Endothelial cell of umbilical vein (primary cell): ENCODE results near the gene ATP8A2. TPM values are rescaled to one million over a fixed set of nuclear protein-coding genes. Genes with fewer than 3 reads are reported as not detected.

Source experiments
- BruUV-seq: library from RNA; stranded (reverse); fragments of 400-500 nt; replicated peaks from 2 replicates; lab custom pipeline; 2021; lab: Mats Ljungman, UMichigan
- CTCF ChIA-PET: fragments of 300-600, 350-600 bp; sonication (Branson Sonifier 250); formaldehyde crosslinking; loops from one replicate; lab custom pipeline; 2021; ENCODE audit warnings: antibody characterized with exemption, inconsistent platforms; lab: Charles Lee
- POLR2A ChIA-PET: fragments of 300-600, 350-600 bp; sonication (Branson Sonifier 250); formaldehyde crosslinking; loops from one replicate; lab custom pipeline; 2021; ENCODE audit warnings: antibody characterized with exemption, inconsistent platforms; lab: Charles Lee
- DNase-seq: peaks from one replicate; pipeline ENCODE4 v3.0.0-alpha.2; 2011; ENCODE audit warnings: low read depth, low spot score
- FAIRE-seq: peaks from 2 replicates; lab custom pipeline; 2011; peaks lifted over from hg19 to GRCh38; lab: Jason Lieb, UNC
- H2AFZ ChIP-seq: 2 replicates; pipeline ENCODE4 v1.6.0; 2012; ENCODE audit warnings: low read depth, low read length, control low read depth, inconsistent platforms
- H3K27ac ChIP-seq: 2 replicates; pipeline ENCODE4 v1.5.1; 2011; ENCODE audit warnings: low read depth, mild to moderate bottlenecking, control low read depth, low read length, moderate library complexity; ENCODE audit not compliant: insufficient read depth
- H3K27me3 ChIP-seq, 2 experiments: 2 replicates each; pipeline versions ENCODE4 v1.6.0 to v1.6.1; 2011; ENCODE audit warnings: low read length in 2 of 2, mixed read lengths in 1 of 2; ENCODE audit not compliant: control insufficient read depth in 2 of 2, insufficient read depth in 2 of 2
- H3K36me3 ChIP-seq, 2 experiments: 2 replicates in 1 of 2; 3 replicates in 1 of 2; pipeline ENCODE4 v1.5.1; 2011; ENCODE audit warnings: low read length in 2 of 2, mild to moderate bottlenecking in 1 of 2, moderate library complexity in 1 of 2; ENCODE audit not compliant: control insufficient read depth in 2 of 2, insufficient read depth in 2 of 2; ENCODE audit errors: extremely low read depth in 1 of 2
- H3K4me1 ChIP-seq: 3 replicates; pipeline ENCODE4 v1.5.1; 2011; ENCODE audit warnings: mild to moderate bottlenecking, low read length; ENCODE audit not compliant: control insufficient read depth, insufficient read depth; ENCODE audit errors: extremely low read depth
- H3K4me2 ChIP-seq: 2 replicates; pipeline ENCODE4 v1.6.1; 2011; ENCODE audit warnings: low read length, control low read depth, mixed read lengths; ENCODE audit not compliant: insufficient read depth
- H3K4me3 ChIP-seq, 3 experiments: fragments of 200-600 bp in 1 of 3; sonication (generic), shearing (Covaris generic) in 1 of 3; replicated peaks in 1 of 3; 2 replicates each; pipeline ENCODE4 v1.5.1; 2011 to 2016; ENCODE audit warnings: control low read depth in 3 of 3, low read length in 3 of 3, mild to moderate bottlenecking in 2 of 3, inconsistent platforms in 1 of 3, low read depth in 1 of 3, moderate library complexity in 1 of 3; ENCODE audit not compliant: insufficient read depth in 1 of 3
- H3K79me2 ChIP-seq: 2 replicates; pipeline ENCODE4 v1.6.0; 2012; ENCODE audit warnings: low read length, inconsistent platforms; ENCODE audit not compliant: control insufficient read depth, insufficient read depth
- H3K9ac ChIP-seq: replicated peaks from 2 replicates; pipeline ENCODE3; 2011; ENCODE audit warnings: low read length, control low read depth; ENCODE audit not compliant: insufficient read depth; ENCODE audit errors: extremely low read depth
- H3K9me1 ChIP-seq: replicated peaks from 3 replicates; pipeline ENCODE4 v1.6.0; 2011; ENCODE audit warnings: mild to moderate bottlenecking, low read length; ENCODE audit not compliant: control insufficient read depth, insufficient read depth; ENCODE audit errors: extremely low read depth
- H3K9me3 ChIP-seq: replicated peaks from 2 replicates; pipeline ENCODE4 v1.5.1; 2012; ENCODE audit warnings: low read length, inconsistent platforms; ENCODE audit not compliant: control insufficient read depth, insufficient read depth
- H4K20me1 ChIP-seq: replicated peaks from 2 replicates; pipeline ENCODE3; 2011; ENCODE audit warnings: mild to moderate bottlenecking, low read length; ENCODE audit not compliant: control insufficient read depth, insufficient read depth; ENCODE audit errors: extremely low read depth
- EZH2 ChIP-seq: IDR thresholded peaks from 2 replicates; pipeline ENCODE4 v1.6.1; 2012; ENCODE audit warnings: borderline replicate concordance, low read depth, mild to moderate bottlenecking, moderate library complexity, low read length, inconsistent platforms; ENCODE audit not compliant: severe bottlenecking
- FOS ChIP-seq: IDR thresholded peaks from 2 replicates; pipeline ENCODE4 v1.6.1; 2011; ENCODE audit warnings: mild to moderate bottlenecking, low read length, moderate library complexity, borderline replicate concordance; ENCODE audit not compliant: insufficient read depth
- GATA2 ChIP-seq: IDR thresholded peaks from 2 replicates; pipeline ENCODE4 v1.7.0; 2011; ENCODE audit warnings: low read depth, mild to moderate bottlenecking, moderate library complexity, mixed read lengths, low read length; ENCODE audit not compliant: insufficient read length, insufficient read depth
- JUN ChIP-seq: IDR thresholded peaks from 2 replicates; pipeline ENCODE4 v1.6.1; 2011; ENCODE audit warnings: borderline replicate concordance, low read depth; ENCODE audit not compliant: insufficient read length, insufficient read depth
- MYC ChIP-seq: IDR thresholded peaks from one replicate; pipeline ENCODE4 v1.6.1; 2011; ENCODE audit warnings: mild to moderate bottlenecking, low read depth, low read length
- POLR2A ChIP-seq: IDR thresholded peaks from 2 replicates; pipeline ENCODE4 v1.6.1; 2012; ENCODE audit warnings: low read depth, mild to moderate bottlenecking, control low read depth, low read length
- POLR2AphosphoS5 ChIP-seq: IDR thresholded peaks from 2 replicates; pipeline ENCODE4 v1.6.1; 2012; ENCODE audit warnings: low read depth, mild to moderate bottlenecking, control low read depth, low read length, moderate library complexity; ENCODE audit not compliant: insufficient read depth
- dilution Hi-C: fragments of 300-500 bp; cut with MboI; formaldehyde crosslinking; loops from one replicate; pipeline ENCODE4 v1.15.0; 2019; ENCODE audit warnings: low sequenced_read_pairs; ENCODE audit not compliant: extremely low pct_ligation_motif_present
- intact Hi-C: fragments of 100-400 bp; cut with micrococcal nuclease; formaldehyde crosslinking; loops from one replicate; pipeline ENCODE4 v1.10.0; 2022
- polyA plus RNA-seq, 4 experiments: library from polyadenylated mRNA; depleted of rRNA in 3 of 4; stranded (reverse) in 3 of 4; unstranded in 1 of 4; fragments of >200 nt; gene quantifications; 2 replicates each; pipeline versions ENCODE4 v1.2.1 to v1.2.3, GENCODE V29; 2011 to 2012; ENCODE audit warnings: missing spikeins in 1 of 4
- total RNA-seq: library from RNA; stranded (reverse); gene quantifications from 2 replicates; pipeline ENCODE4 v1.2.3, GENCODE V29; 2021
- TF ChIP-seq, protein P1 (sequence below): IDR thresholded peaks from 2 replicates; pipeline ENCODE4 v1.6.1; 2011; ENCODE audit not compliant: insufficient read depth, insufficient read length
- TF ChIP-seq, protein P2 (sequence below), 2 donors: IDR thresholded peaks; 1 replicate in 1 of 2; 2 replicates in 1 of 2; pipeline ENCODE4 v1.5.1; 2011; ENCODE audit warnings: low read length in 2 of 2, mild to moderate bottlenecking in 2 of 2, moderate library complexity in 2 of 2, control low read depth in 1 of 2, inconsistent platforms in 1 of 2, low read depth in 1 of 2; ENCODE audit not compliant: insufficient read depth in 1 of 2; ENCODE audit errors: extremely low read depth in 1 of 2

The ATP8A2 gene
- total and polyA plus RNA-seq, 2 donors (not counting 3 experiments of a cell fraction or from before 2014, with no cell fraction given): 0.11 to 0.49 TPM

DNA sequence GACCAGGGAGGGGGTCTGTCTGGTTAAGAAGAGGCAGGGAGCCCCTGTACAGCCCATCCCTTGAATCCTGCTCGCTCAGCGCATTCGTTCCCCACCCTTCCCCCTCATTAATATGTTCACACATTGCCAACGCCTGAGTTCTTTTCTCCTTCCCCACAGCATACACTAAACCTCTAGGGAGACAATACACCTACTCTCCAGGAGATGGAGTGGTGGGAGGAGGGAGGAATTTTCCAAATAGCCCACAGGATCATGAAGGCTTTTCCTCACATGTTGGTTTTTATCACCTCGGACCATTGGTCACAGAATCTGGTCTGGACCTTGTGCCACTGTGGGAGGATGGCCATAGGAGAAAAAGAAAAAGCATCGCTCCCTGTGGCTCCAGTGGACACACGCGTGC is 385.1 kb downstream of the ATP8A2 start:
- H2AFZ ChIP-seq: no peak overlapping the region
- DNase-seq: no peak
- TF ChIP-seq EZH2 (no peak), FOS (no peak), POLR2A (no peak), GATA2 (no peak), POLR2AphosphoS5 (no peak), MYC (no peak), JUN (no peak)
- TF ChIP-seq, protein P1, sequence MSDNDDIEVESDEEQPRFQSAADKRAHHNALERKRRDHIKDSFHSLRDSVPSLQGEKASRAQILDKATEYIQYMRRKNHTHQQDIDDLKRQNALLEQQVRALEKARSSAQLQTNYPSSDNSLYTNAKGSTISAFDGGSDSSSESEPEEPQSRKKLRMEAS: no peak
- TF ChIP-seq, protein P2, sequence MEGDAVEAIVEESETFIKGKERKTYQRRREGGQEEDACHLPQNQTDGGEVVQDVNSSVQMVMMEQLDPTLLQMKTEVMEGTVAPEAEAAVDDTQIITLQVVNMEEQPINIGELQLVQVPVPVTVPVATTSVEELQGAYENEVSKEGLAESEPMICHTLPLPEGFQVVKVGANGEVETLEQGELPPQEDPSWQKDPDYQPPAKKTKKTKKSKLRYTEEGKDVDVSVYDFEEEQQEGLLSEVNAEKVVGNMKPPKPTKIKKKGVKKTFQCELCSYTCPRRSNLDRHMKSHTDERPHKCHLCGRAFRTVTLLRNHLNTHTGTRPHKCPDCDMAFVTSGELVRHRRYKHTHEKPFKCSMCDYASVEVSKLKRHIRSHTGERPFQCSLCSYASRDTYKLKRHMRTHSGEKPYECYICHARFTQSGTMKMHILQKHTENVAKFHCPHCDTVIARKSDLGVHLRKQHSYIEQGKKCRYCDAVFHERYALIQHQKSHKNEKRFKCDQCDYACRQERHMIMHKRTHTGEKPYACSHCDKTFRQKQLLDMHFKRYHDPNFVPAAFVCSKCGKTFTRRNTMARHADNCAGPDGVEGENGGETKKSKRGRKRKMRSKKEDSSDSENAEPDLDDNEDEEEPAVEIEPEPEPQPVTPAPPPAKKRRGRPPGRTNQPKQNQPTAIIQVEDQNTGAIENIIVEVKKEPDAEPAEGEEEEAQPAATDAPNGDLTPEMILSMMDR (IDR thresholded peaks at IDR 0.05; ENCODE audit: extremely low read depth in 1 of 2, insufficient read depth in 1 of 2, low read depth in 1 of 2, low read length in 2 of 2): no peak
- H3K27ac ChIP-seq: no peak overlapping the region
- no peaks in the 10 kb centered on the region for H3K79me2 ChIP-seq
- ChIA-PET POLR2A (no interaction called here), CTCF (no interaction called here)
- no peak overlapping the region for H3K4me2 ChIP-seq
- H3K4me3 ChIP-seq: no peak overlapping the region
- dilution Hi-C loops (no loop called here), intact Hi-C loops (no loop called here)
- BruUV-seq: no TSS peak
- H3K9me1 ChIP-seq: no peaks in the 10 kb centered on the region
- no peaks in the 10 kb centered on the region for H3K4me1 ChIP-seq
- no peaks in the 10 kb centered on the region for H3K9me3 ChIP-seq
- H4K20me1 ChIP-seq: no peaks in the 10 kb centered on the region
- FAIRE-seq: no peak
- no peak overlapping the region for H3K9ac ChIP-seq
- H3K36me3 ChIP-seq: no peaks in the 10 kb centered on the region
- no peaks in the 10 kb centered on the region for H3K27me3 ChIP-seq
